Parathyroid adenoma (tissue), 2 donors: ENCODE results near the gene NPHS1.

ENCODE experiments used
- H2AFZ ChIP-seq: fragments of 300-600 bp; sonication (generic); one replicate; pipeline ENCODE4 v1.7.0; 2017; ENCODE audit warnings: antibody characterized with exemption, mild to moderate bottlenecking
- H3K27ac ChIP-seq: fragments of 300-600 bp; sonication (generic); one replicate; pipeline ENCODE4 v1.7.0; 2017
- H3K27me3 ChIP-seq: fragments of 300-600 bp; sonication (generic); one replicate; pipeline ENCODE4 v1.7.0; 2017; ENCODE audit warnings: low read length; ENCODE audit not compliant: control insufficient read depth, insufficient read depth
- H3K36me3 ChIP-seq: fragments of 300-600 bp; sonication (generic); one replicate; pipeline ENCODE4 v1.7.0; 2017; ENCODE audit warnings: low read length; ENCODE audit not compliant: control insufficient read depth, insufficient read depth
- H3K4me1 ChIP-seq: fragments of 300-600 bp; sonication (generic); one replicate; pipeline ENCODE4 v1.7.0; 2017; ENCODE audit warnings: control low read depth
- H3K4me2 ChIP-seq: fragments of 300-600 bp; sonication (generic); one replicate; pipeline ENCODE4 v1.7.0; 2017; ENCODE audit warnings: low read length
- H3K4me3 ChIP-seq: fragments of 300-600 bp; sonication (generic); one replicate; pipeline ENCODE4 v1.7.0; 2017; ENCODE audit warnings: low read depth, low read length
- H3K79me2 ChIP-seq: fragments of 300-600 bp; sonication (generic); one replicate; pipeline ENCODE4 v1.7.0; 2017; ENCODE audit warnings: control low read depth
- H3K9ac ChIP-seq: fragments of 300-600 bp; sonication (generic); one replicate; pipeline ENCODE4 v1.7.0; 2017; ENCODE audit warnings: mild to moderate bottlenecking
- H3K9me3 ChIP-seq: fragments of 300-600 bp; sonication (generic); one replicate; pipeline ENCODE4 v1.7.0; 2017; ENCODE audit warnings: low read length; ENCODE audit not compliant: control insufficient read depth
- TF ChIP-seq, protein P1 (sequence below): fragments of 300-600 bp; sonication (generic); IDR thresholded peaks from one replicate; pipeline ENCODE4 v1.7.0; 2017; ENCODE audit warnings: antibody characterized with exemption, mild to moderate bottlenecking
- donor health status: primary hyperparathyroidism.

NPHS1 gene

DNA sequence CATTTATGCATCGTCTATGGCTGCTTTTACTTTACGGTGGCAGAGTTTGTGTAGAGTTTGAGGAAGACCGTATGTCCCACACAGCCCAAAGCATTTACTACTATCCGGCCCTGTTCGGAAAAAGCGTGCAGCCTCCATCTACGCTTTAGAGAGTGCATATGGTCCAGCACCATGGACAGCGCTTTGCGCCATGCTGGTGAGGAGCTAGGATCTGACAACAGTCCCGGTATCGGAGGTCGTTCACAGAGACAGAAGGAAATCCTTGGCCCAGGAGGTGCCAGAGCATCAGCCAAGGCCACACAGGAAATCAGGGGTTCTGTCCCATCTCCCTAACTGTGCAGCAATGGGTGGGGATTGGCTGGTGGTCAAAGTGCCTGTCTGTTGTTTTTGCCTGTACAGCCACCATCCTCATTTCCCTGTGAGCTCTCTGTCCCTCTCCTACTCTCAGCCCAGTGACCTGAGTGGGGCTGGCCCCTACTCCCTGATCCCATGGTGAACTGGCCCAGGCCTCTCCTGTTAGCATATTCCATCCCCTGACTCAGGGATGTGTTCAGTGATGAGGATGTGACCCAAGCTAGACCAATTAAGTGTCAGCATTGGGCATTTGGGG, 23.5 kb downstream of the NPHS1 start:
- H3K9ac ChIP-seq, result no peak overlapping the region
- TF ChIP-seq, protein P1, sequence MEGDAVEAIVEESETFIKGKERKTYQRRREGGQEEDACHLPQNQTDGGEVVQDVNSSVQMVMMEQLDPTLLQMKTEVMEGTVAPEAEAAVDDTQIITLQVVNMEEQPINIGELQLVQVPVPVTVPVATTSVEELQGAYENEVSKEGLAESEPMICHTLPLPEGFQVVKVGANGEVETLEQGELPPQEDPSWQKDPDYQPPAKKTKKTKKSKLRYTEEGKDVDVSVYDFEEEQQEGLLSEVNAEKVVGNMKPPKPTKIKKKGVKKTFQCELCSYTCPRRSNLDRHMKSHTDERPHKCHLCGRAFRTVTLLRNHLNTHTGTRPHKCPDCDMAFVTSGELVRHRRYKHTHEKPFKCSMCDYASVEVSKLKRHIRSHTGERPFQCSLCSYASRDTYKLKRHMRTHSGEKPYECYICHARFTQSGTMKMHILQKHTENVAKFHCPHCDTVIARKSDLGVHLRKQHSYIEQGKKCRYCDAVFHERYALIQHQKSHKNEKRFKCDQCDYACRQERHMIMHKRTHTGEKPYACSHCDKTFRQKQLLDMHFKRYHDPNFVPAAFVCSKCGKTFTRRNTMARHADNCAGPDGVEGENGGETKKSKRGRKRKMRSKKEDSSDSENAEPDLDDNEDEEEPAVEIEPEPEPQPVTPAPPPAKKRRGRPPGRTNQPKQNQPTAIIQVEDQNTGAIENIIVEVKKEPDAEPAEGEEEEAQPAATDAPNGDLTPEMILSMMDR, result no peak
- no peak overlapping the region for H3K27ac ChIP-seq
- no peaks in the 10 kb centered on the region for H3K4me1 ChIP-seq
- no peaks in the 10 kb centered on the region for H3K27me3 ChIP-seq
- H3K4me2 ChIP-seq, result no peak overlapping the region
- H3K4me3 ChIP-seq, result no peak overlapping the region
- no peak overlapping the region for H2AFZ ChIP-seq
- H3K79me2 ChIP-seq, result no peaks in the 10 kb centered on the region
- H3K9me3 ChIP-seq, result no peaks in the 10 kb centered on the region
- H3K36me3 ChIP-seq, result no peaks in the 10 kb centered on the region

DNA sequence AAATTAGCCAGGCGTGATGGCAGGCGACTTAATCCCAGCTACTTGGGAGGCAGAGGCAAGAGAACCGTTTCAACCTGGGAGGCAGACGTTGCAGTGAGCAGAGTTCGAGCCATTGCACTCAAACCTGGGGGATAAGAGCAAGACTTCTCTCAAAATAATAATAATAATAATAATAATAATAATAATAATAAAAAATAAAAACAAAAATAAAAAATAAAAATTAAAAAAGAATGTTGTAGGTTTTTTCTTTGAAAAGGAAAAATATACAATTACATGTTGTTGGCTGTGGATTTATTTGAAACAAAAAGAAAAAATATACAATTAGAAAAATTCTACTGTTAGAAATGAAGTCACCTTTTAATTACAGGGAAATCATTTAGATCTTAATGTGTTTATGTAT, 28.2 kb downstream of the NPHS1 start:
- no peak overlapping the region for H3K4me3 ChIP-seq
- no peak overlapping the region for H2AFZ ChIP-seq
- H3K27me3 ChIP-seq, result no peaks in the 10 kb centered on the region
- H3K36me3 ChIP-seq, result no peaks in the 10 kb centered on the region
- no peak overlapping the region for H3K27ac ChIP-seq
- H3K4me2 ChIP-seq, result no peak overlapping the region
- no peaks in the 10 kb centered on the region for H3K9me3 ChIP-seq
- TF ChIP-seq, protein P1, result no peak
- H3K9ac ChIP-seq, result no peak overlapping the region
- H3K4me1 ChIP-seq, result no peaks in the 10 kb centered on the region
- H3K79me2 ChIP-seq, result no peaks in the 10 kb centered on the region

DNA sequence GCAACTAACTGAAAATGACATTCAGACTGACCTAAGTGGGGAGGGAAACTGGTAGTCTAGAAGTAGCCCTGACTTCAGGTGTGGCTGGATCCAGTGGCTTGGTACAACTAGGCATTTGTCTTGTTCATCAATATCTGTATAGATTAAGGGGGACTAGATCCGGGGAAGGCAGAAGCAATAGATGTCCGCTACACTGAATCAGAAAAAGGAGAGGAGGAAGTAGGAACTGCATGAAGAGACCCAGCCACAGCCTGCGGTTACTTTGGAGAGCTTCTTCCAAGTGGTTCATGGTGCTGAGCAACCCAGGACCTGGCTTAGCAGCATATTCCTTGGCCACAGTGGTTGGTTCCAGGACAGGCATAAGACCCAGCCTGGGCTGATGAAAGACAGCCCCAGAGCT, 29.7 kb downstream of the NPHS1 start:
- Histone ChIP-seq H2AFZ (no peak overlapping the region), H3K27ac (no peak overlapping the region), H3K27me3 (no peaks in the 10 kb centered on the region), H3K4me2 (no peak overlapping the region), H3K36me3 (no peaks in the 10 kb centered on the region), H3K9me3 (no peaks in the 10 kb centered on the region), H3K4me3 (no peak overlapping the region), H3K79me2 (no peaks in the 10 kb centered on the region), H3K4me1 (no peaks in the 10 kb centered on the region), H3K9ac (no peak overlapping the region)
- TF ChIP-seq, protein P1, result no peak

DNA sequence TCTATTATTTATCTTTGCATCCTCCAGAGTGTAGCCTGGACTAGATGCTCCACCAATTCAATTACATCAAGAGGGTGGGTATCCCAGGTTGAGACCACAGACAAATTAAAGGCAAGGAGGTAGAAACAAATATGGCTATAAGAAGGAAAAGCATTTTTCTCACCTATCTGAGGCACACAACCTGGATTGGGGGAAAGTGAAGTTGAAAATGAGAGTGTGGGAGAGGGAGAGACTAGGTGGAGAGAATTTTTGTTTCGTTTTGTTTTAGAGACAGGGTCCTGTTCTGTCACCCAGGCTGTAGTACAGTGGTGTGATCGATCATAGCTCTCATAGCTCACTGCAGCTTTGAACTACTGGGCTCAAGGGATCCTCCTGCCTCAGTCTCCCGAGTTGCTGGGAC, 33.9 kb downstream of the NPHS1 start:
- H3K27me3 ChIP-seq, result no peaks in the 10 kb centered on the region
- TF ChIP-seq, protein P1, result no peak
- no peak overlapping the region for H3K4me2 ChIP-seq
- no peak overlapping the region for H3K9ac ChIP-seq
- no peaks in the 10 kb centered on the region for H3K79me2 ChIP-seq
- no peak overlapping the region for H3K27ac ChIP-seq
- no peaks in the 10 kb centered on the region for H3K4me1 ChIP-seq
- H2AFZ ChIP-seq, result no peak overlapping the region
- H3K9me3 ChIP-seq, result no peaks in the 10 kb centered on the region
- no peak overlapping the region for H3K4me3 ChIP-seq
- no peaks in the 10 kb centered on the region for H3K36me3 ChIP-seq

DNA sequence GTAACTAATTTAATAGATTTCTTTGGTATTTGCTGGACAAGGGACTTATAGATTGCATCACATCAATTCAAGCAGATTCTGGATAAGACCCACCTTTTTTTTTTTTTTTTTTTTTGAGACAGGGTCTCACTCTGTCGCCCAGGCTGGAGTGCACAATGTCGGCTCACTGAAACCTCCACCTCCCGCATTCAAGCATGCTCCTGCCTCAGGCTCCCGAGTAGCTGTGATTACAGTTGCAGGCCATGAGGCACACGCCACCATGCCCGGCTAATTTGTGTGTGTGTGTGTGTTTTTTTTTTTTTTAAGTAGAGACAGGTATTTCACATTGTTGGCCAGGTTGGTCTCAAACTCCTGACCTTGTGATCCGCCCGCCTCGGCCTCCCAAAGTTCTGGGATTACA, 35.5 kb downstream of the NPHS1 start:
- H3K4me2 ChIP-seq, result no peak overlapping the region
- H3K9ac ChIP-seq, result no peak overlapping the region
- TF ChIP-seq, protein P1, result no peak
- no peaks in the 10 kb centered on the region for H3K4me1 ChIP-seq
- no peaks in the 10 kb centered on the region for H3K79me2 ChIP-seq
- no peak overlapping the region for H3K4me3 ChIP-seq
- H3K9me3 ChIP-seq, result no peaks in the 10 kb centered on the region
- no peak overlapping the region for H2AFZ ChIP-seq
- no peaks in the 10 kb centered on the region for H3K36me3 ChIP-seq
- H3K27ac ChIP-seq, result no peak overlapping the region
- H3K27me3 ChIP-seq, result no peaks in the 10 kb centered on the region
